Thyroid gland (tissue), 4 donors: Measurements from ENCODE around the gene TGFBR3. TPM values are rescaled to one million over a fixed set of nuclear protein-coding genes. Genes with fewer than 3 reads are reported as not detected.

ENCODE experiments used
- DNase-seq, 2 donors: peaks; one replicate each; pipeline ENCODE4 v3.0.0-alpha.2; 2019
- H3K27ac ChIP-seq, 3 donors: fragments of 200-600 bp; sonication (generic); 1 replicate in 2 of 3; 2 replicates in 1 of 3; pipeline ENCODE4 v1.5.1; 2016 to 2019; ENCODE audit warnings: mild to moderate bottlenecking in 1 of 3, moderate library complexity in 1 of 3
- H3K27me3 ChIP-seq: fragments of 200-600 bp; sonication (generic); one replicate; pipeline ENCODE4 v1.5.1; 2019
- H3K36me3 ChIP-seq, 2 donors: fragments of 200-600 bp; sonication (generic); one replicate each; pipeline ENCODE4 v1.5.1; 2016 to 2019
- H3K4me1 ChIP-seq, 2 donors: fragments of 200-600 bp; sonication (generic); one replicate each; pipeline ENCODE4 v1.5.1; 2017 to 2019
- H3K4me3 ChIP-seq, 3 donors: fragments of 200-600 bp; sonication (generic); replicated peaks in 1 of 3; 1 replicate in 2 of 3; 2 replicates in 1 of 3; pipeline ENCODE4 v1.5.1; 2016; ENCODE audit warnings: mild to moderate bottlenecking in 1 of 3
- H3K9me3 ChIP-seq: fragments of 200-600 bp; sonication (generic); one replicate; pipeline ENCODE4 v1.5.1; 2017
- POLR2A ChIP-seq, 2 donors: fragments of 450-650 bp; IDR thresholded peaks; one replicate each; pipeline ENCODE4 v1.6.1; 2017; ENCODE audit warnings: antibody characterized with exemption in 2 of 2, mild to moderate bottlenecking in 2 of 2, moderate library complexity in 1 of 2
- WGBS, 2 donors: methylation state at CpG; one replicate each; pipeline ENCODE4 v1.1.5; 2017; 5-methylcytosine and 5-hydroxymethylcytosine counted together
- intact Hi-C: fragments of 100-400 bp; cut with DNase I; formaldehyde crosslinking; loops from one replicate; pipeline ENCODE4 v1.15.1; 2023
- total RNA-seq, 4 donors: library from RNA; depleted of rRNA; stranded (reverse); fragments of >200 nt; gene quantifications; one replicate each; pipeline ENCODE4 v1.2.3, GENCODE V29; 2016
- TF ChIP-seq, protein P1 (sequence below), 6 experiments: fragments of 200-600 bp in 3 of 6; fragments of 450-650 bp in 3 of 6; sonication (generic) in 3 of 6; IDR thresholded peaks; one replicate each; pipeline ENCODE4 v1.5.1; 2016 to 2019; ENCODE audit warnings: antibody characterized with exemption in 6 of 6, mild to moderate bottlenecking in 2 of 6, inconsistent platforms in 1 of 6, moderate library complexity in 1 of 6

TGFBR3 gene
- total RNA-seq, 4 donors from 2014 or later, result 37.2 to 223 (median 106) TPM

DNA sequence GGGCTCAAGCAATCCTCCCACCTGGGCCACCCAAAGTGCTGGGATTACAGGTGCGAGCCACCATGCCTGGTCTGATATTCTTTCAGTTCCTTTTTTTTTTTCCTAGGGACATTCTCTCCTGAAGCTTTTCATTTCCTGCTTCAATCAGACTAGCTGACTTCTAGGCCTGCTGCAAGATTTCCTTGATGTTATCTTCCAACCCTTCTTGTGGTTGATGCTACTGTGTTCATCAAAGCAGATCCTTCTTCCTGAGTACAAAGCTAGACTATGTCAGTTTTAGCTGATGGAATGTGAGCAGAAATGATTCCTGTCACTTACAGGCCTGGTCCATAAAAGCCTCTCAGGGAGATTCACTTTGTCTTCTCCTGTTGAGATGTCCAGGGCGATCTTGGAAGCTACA, 238.9 kb downstream of the TGFBR3 start:
- H3K9me3 ChIP-seq, result no peaks in the 10 kb centered on the region
- no peaks in the 10 kb centered on the region for H3K27me3 ChIP-seq
- 92 to 98% methylated on average over 2 of the region's 2 CpGs for WGBS, 2 donors
- H3K27ac ChIP-seq, result no peak overlapping the region
- H3K4me1 ChIP-seq, result peaks cover 13 to 25% of the 10 kb centered on the region in 2 donors
- TF ChIP-seq POLR2A (IDR thresholded peaks at IDR 0.05), result no peak
- TF ChIP-seq, protein P1, sequence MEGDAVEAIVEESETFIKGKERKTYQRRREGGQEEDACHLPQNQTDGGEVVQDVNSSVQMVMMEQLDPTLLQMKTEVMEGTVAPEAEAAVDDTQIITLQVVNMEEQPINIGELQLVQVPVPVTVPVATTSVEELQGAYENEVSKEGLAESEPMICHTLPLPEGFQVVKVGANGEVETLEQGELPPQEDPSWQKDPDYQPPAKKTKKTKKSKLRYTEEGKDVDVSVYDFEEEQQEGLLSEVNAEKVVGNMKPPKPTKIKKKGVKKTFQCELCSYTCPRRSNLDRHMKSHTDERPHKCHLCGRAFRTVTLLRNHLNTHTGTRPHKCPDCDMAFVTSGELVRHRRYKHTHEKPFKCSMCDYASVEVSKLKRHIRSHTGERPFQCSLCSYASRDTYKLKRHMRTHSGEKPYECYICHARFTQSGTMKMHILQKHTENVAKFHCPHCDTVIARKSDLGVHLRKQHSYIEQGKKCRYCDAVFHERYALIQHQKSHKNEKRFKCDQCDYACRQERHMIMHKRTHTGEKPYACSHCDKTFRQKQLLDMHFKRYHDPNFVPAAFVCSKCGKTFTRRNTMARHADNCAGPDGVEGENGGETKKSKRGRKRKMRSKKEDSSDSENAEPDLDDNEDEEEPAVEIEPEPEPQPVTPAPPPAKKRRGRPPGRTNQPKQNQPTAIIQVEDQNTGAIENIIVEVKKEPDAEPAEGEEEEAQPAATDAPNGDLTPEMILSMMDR (IDR thresholded peaks at IDR 0.05), result no peak
- no peak overlapping the region for H3K4me3 ChIP-seq
- intact Hi-C loops, result no loop called here
- no peak for DNase-seq
- H3K36me3 ChIP-seq, result no peaks in the 10 kb centered on the region

- H3K9me3 ChIP-seq, result no peaks in the 10 kb centered on the region
- peak overlapping the region; percentile 59 to 88 (median 71) for H3K27ac ChIP-seq
- 29 to 56% methylated on average over 6 of the region's 6 CpGs for WGBS, 2 donors
- H3K4me1 ChIP-seq, result peaks cover 6 to 13% of the 10 kb centered on the region in 2 donors
- TF ChIP-seq, protein P1 (IDR thresholded peaks at IDR 0.05), result no peak
- TF ChIP-seq POLR2A (IDR thresholded peaks at IDR 0.05), result no peak
- peak; percentile 80 to 82 for DNase-seq
- no peak overlapping the region for H3K4me3 ChIP-seq
- H3K27me3 ChIP-seq, result no peaks in the 10 kb centered on the region
- H3K36me3 ChIP-seq, result no peaks in the 10 kb centered on the region
- intact Hi-C loops, result no loop called here
Observed at GRCh38 chr1:91645031-91645430, 240.9 kb downstream of the TGFBR3 start.

DNA sequence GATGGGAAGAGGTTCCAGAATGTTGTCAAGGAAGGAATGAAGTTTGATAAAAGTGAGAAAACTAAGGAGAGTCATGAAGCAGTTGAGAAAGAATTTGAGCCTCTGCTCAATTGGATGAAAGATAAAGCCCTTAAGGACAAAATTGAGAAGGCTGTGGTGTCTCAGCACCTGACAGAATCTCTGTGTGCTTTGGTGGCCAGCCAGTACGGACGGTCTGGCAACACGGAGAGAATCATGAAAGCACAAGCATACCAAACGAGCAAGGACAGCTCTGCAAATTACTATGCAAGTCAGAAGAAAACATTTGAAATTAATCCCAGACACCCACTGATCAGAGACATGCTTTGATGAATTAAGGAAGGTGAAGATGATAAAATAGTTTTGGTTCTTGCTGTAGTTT, 242.5 kb downstream of the TGFBR3 start:
- TF ChIP-seq, protein P1 (IDR thresholded peaks at IDR 0.05), result no peak
- no peak for TF ChIP-seq POLR2A (IDR thresholded peaks at IDR 0.05)

DNA sequence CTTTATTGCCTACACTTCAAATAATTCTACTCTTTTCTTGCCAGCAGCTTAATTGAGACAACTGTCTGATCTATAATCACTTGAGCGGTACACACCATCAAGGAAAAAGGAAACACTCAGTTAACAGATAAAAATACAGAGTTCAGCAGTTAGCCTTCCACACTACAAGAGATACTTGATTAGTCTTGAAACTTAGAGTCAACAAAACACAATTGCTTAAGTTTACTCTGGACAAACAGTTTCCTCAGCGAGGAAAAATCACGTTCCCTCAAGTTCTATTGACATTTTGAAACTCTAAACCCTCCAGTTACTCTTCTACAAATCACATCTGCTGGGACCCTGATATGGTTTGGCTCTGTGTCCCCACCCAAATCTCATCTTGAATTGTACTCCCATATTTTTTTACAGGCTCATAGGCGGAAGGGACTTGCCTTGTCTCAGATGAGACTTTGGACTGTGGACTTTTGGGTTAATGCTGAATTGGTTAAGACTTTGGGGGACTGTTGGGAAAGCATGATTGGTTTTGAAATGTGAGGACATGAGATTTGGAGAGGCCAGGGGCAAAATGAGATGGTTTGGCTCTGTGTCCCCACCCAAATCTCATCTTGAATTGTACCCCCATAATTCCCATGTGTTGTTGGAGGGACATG, 244.9 kb downstream of the TGFBR3 start:
- DNase-seq, result no peak
- Histone ChIP-seq H3K27ac (no peak overlapping the region), H3K4me3 (no peak overlapping the region), H3K27me3 (no peaks in the 10 kb centered on the region), H3K9me3 (no peaks in the 10 kb centered on the region), H3K36me3 (no peaks in the 10 kb centered on the region), H3K4me1 (peaks cover 6 to 13% of the 10 kb centered on the region in 2 donors)
- intact Hi-C loops, result no loop called here
- 81 to 82% methylated on average over 4 of the region's 4 CpGs for WGBS, 2 donors
- TF ChIP-seq, protein P1 (IDR thresholded peaks at IDR 0.05), result no peak
- no peak for TF ChIP-seq POLR2A (IDR thresholded peaks at IDR 0.05)

More for the DNA sequence above, 242.5 kb downstream of the TGFBR3 start:
- DNase-seq, result no peak
- Histone ChIP-seq H3K27ac (no peak overlapping the region), H3K4me3 (no peak overlapping the region), H3K9me3 (no peaks in the 10 kb centered on the region), H3K36me3 (no peaks in the 10 kb centered on the region), H3K27me3 (no peaks in the 10 kb centered on the region), H3K4me1 (peaks cover 6 to 13% of the 10 kb centered on the region in 2 donors)
- 93 to 97% methylated on average over 4 of the region's 4 CpGs for WGBS, 2 donors
- intact Hi-C loops, result no loop called here

DNA sequence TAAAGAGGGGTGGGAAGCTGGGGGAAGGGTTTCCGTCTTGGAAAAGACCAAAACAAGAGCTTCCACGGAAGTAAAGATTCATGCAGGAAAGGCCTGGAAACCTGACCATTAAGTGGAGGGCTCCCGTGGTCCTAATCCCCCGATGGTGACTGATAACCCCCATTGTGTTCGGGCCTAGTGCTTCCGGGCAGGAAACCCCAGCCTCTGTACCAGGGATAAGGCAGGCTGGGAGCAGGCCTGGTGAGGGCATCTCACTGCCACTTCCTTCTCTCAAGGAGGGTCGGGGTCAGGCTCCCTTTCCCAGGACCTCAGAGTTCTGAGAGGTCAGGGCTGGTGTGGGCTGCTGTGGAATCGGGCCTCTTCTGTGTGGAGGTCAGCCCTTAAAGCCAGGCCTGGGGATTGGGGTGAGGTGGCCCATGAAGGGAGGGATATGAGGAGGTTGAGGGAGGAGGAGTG, 248.4 kb downstream of the TGFBR3 start:
- Histone ChIP-seq H3K27me3 (no peaks in the 10 kb centered on the region), H3K36me3 (no peaks in the 10 kb centered on the region), H3K4me1 (peaks cover 8 to 9% of the 10 kb centered on the region in 2 donors), H3K9me3 (no peaks in the 10 kb centered on the region), H3K4me3 (no peak overlapping the region), H3K27ac (no peak overlapping the region)
- no peak for DNase-seq
- WGBS, 2 donors, result 72 to 79% methylated on average over 8 of the region's 8 CpGs
- TF ChIP-seq, protein P1 (IDR thresholded peaks at IDR 0.05), result no peak
- TF ChIP-seq POLR2A (IDR thresholded peaks at IDR 0.05), result no peak
- intact Hi-C loops, result no loop called here
